GM20000 (cell line): ENCODE data around the gene HOXB1.

Source experiments
- DNase-seq: peaks from one replicate; pipeline ENCODE4 v3.0.0; 2012; ENCODE audit warnings: low spot score
- CTCF ChIP-seq: IDR thresholded peaks from 2 replicates; pipeline ENCODE4 v1.5.1; 2012; ENCODE audit warnings: mild to moderate bottlenecking, control low read depth; ENCODE audit errors: extremely low read depth, missing control alignments

The HOXB1 gene

GRCh38 chr17:48543854-48544348 is 13.1 kb upstream of the HOXB1 start:
- no peak for TF ChIP-seq CTCF
- peak; percentile 77 for DNase-seq

- no peak for TF ChIP-seq CTCF
- peak; percentile 85 for DNase-seq
Observed at GRCh38 chr17:48543107-48543853, 12.5 kb upstream of the HOXB1 start.

- no peak for TF ChIP-seq CTCF
- no peak for DNase-seq
Observed at GRCh38 chr17:48542698-48543106, 11.9 kb upstream of the HOXB1 start.

GRCh38 chr17:48542114-48542656 is 11.4 kb upstream of the HOXB1 start:
- no peak for DNase-seq
- no peak for TF ChIP-seq CTCF

- peak; percentile 78 for DNase-seq
- TF ChIP-seq CTCF: no peak
Observed at GRCh38 chr17:48541577-48542113, 10.8 kb upstream of the HOXB1 start.

GRCh38 chr17:48541036-48541576 is 10.3 kb upstream of the HOXB1 start:
- no peak for TF ChIP-seq CTCF
- DNase-seq: peak; percentile 16

- TF ChIP-seq CTCF: no peak
- no peak for DNase-seq
Observed at GRCh38 chr17:48540213-48540612, 9.4 kb upstream of the HOXB1 start.
